MM.1S (cell line): ENCODE measurements around the gene EMCN.

ENCODE experiments used
- DNase-seq: peaks from one replicate; pipeline ENCODE4 v3.0.0-alpha.2; 2015
- H2AFZ ChIP-seq: fragments of 300-600 bp; sonication (generic); 2 replicates; pipeline ENCODE4 v1.6.0; 2016; ENCODE audit warnings: antibody characterized with exemption, low read length
- H3F3A ChIP-seq: fragments of 300-600 bp; sonication (generic); 2 replicates; pipeline ENCODE4 v1.6.1; 2016; ENCODE audit warnings: mild to moderate bottlenecking, antibody characterized with exemption, low read length, moderate library complexity, mixed read lengths; ENCODE audit not compliant: insufficient read depth
- H3K27ac ChIP-seq: fragments of 300-600 bp; sonication (generic); 2 replicates; pipeline ENCODE4 v1.5.1; 2016; ENCODE audit warnings: mild to moderate bottlenecking, low read length
- H3K27me3 ChIP-seq: fragments of 300-600 bp; sonication (generic); replicated peaks from 2 replicates; pipeline ENCODE4 v1.6.0; 2016; ENCODE audit warnings: low read length; ENCODE audit not compliant: insufficient read depth
- H3K36me3 ChIP-seq: fragments of 300-600 bp; sonication (generic); replicated peaks from 2 replicates; pipeline ENCODE4 v1.6.1; 2016; ENCODE audit warnings: mild to moderate bottlenecking, low read length, mixed read lengths; ENCODE audit not compliant: insufficient read depth
- H3K4me1 ChIP-seq: fragments of 300-600 bp; sonication (generic); 2 replicates; pipeline ENCODE4 v1.6.1; 2016; ENCODE audit warnings: low read length, mixed read lengths
- H3K4me2 ChIP-seq: fragments of 300-600 bp; sonication (generic); 2 replicates; pipeline ENCODE4 v1.6.0; 2016; ENCODE audit warnings: low read depth, low read length
- H3K4me3 ChIP-seq: fragments of 300-600 bp; sonication (generic); 2 replicates; pipeline ENCODE4 v1.5.1; 2016; ENCODE audit warnings: low read length, mixed read lengths
- H3K79me2 ChIP-seq: fragments of 300-600 bp; sonication (generic); 2 replicates; pipeline ENCODE4 v1.6.1; 2016; ENCODE audit warnings: mixed run types, low read length, mixed read lengths
- H3K9ac ChIP-seq: fragments of 300-600 bp; sonication (generic); 2 replicates; pipeline ENCODE4 v1.6.1; 2016; ENCODE audit warnings: low read length, mixed read lengths
- H3K9me2 ChIP-seq: fragments of 300-600 bp; sonication (generic); replicated peaks from 2 replicates; pipeline ENCODE4 v1.6.1; 2016; ENCODE audit warnings: mild to moderate bottlenecking, low read length, mixed read lengths; ENCODE audit not compliant: insufficient read depth
- H3K9me3 ChIP-seq: fragments of 300-600 bp; sonication (generic); replicated peaks from 2 replicates; pipeline ENCODE4 v1.6.1; 2016; ENCODE audit warnings: mild to moderate bottlenecking, low read length, mixed read lengths; ENCODE audit not compliant: insufficient read depth
- H4K20me1 ChIP-seq: fragments of 300-600 bp; sonication (generic); 2 replicates; pipeline ENCODE4 v1.6.1; 2016; ENCODE audit warnings: mild to moderate bottlenecking, low read length, moderate library complexity, mixed read lengths; ENCODE audit not compliant: insufficient read depth
- EZH2 ChIP-seq: fragments of 300-600 bp; sonication (generic); optimal IDR thresholded peaks from 2 replicates; pipeline ENCODE3; 2017; ENCODE audit warnings: low read depth, mild to moderate bottlenecking, antibody characterized with exemption, low read length, mixed read lengths
- EZH2phosphoT487 ChIP-seq: fragments of 300-600 bp; sonication (generic); IDR thresholded peaks from 2 replicates; pipeline ENCODE4 v1.6.1; 2018; ENCODE audit warnings: antibody characterized with exemption, low read length
- TF ChIP-seq, protein P1 (sequence below): fragments of 300-600 bp; sonication (generic); IDR thresholded peaks from 2 replicates; pipeline ENCODE4 v1.5.1; 2016; ENCODE audit warnings: antibody characterized with exemption, low read length, mixed read lengths

EMCN gene

DNA sequence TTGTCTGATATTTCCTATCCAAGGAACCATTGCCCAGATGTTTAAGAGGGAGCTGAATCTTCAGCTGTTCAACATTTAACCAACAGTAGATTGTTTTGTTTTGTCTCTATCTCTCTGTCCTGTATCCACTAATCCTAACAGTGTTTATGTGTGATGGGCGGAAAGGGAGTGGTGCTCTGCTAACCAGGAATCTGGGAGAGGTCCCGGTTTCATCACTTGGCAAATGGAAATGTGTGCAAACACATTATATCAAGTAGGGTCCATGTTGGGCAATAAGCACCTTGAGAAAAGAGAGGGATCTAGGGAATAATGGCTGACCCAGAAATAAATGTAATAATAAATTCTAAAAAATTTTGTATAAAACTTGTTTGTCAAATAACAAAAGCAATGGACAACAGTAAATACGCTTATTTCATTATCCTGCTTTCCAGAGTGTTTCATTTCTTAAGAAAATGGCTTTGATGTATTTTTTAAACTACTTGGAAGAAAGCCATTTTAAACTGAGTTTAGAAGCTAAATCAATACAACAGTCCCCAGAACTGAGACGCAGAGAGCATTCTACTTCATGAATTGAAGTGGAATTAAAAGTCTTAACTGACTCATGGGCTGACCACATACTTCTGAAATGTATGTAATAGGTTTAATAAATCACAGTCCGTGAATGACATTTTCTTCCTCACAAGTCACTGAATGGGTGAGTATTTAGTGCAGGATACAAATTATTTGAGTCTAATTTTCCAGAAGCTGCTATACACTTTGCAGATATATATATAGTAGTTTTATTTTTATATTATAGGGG lies 55.8 kb downstream of the EMCN start:
- TF ChIP-seq EZH2phosphoT487, result no peak
- no peak for TF ChIP-seq EZH2
- TF ChIP-seq, protein P1, sequence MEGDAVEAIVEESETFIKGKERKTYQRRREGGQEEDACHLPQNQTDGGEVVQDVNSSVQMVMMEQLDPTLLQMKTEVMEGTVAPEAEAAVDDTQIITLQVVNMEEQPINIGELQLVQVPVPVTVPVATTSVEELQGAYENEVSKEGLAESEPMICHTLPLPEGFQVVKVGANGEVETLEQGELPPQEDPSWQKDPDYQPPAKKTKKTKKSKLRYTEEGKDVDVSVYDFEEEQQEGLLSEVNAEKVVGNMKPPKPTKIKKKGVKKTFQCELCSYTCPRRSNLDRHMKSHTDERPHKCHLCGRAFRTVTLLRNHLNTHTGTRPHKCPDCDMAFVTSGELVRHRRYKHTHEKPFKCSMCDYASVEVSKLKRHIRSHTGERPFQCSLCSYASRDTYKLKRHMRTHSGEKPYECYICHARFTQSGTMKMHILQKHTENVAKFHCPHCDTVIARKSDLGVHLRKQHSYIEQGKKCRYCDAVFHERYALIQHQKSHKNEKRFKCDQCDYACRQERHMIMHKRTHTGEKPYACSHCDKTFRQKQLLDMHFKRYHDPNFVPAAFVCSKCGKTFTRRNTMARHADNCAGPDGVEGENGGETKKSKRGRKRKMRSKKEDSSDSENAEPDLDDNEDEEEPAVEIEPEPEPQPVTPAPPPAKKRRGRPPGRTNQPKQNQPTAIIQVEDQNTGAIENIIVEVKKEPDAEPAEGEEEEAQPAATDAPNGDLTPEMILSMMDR, result no peak
- no peak overlapping the region for H3K9ac ChIP-seq
- no peak overlapping the region for H3K4me2 ChIP-seq
- peaks cover 10% of the 10 kb centered on the region; the same call in 1 of the 2 replicates for H3F3A ChIP-seq
- H3K79me2 ChIP-seq, result no peaks in the 10 kb centered on the region
- no peaks in the 10 kb centered on the region for H3K36me3 ChIP-seq
- no peaks in the 10 kb centered on the region for H3K9me3 ChIP-seq
- no peak for DNase-seq
- no peaks in the 10 kb centered on the region for H4K20me1 ChIP-seq
- H3K4me3 ChIP-seq, result no peak overlapping the region
- H3K9me2 ChIP-seq, result no peaks in the 10 kb centered on the region
- H3K27me3 ChIP-seq, result no peaks in the 10 kb centered on the region
- H2AFZ ChIP-seq, result no peak overlapping the region
- no peak overlapping the region for H3K27ac ChIP-seq
- peaks cover 20% of the 10 kb centered on the region for H3K4me1 ChIP-seq

DNA sequence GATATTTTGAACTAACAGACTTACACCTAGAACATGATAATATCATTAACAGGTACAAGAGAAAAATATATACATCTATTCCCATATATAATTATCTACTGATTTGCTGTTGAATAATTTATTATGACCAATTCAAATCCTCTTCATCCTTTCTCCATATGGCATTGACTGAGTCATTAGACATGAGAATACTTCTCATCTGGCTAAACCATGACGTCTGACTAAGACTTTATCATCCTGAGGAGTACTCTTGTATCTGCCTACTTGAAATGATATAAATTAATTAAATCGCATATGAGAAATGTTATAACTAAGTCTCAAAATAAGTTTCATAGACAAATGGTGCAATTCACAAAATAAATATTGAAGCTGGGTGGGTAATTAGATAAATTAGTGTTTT lies 67.4 kb downstream of the EMCN start:
- no peak overlapping the region for H2AFZ ChIP-seq
- H4K20me1 ChIP-seq, result no peaks in the 10 kb centered on the region
- no peaks in the 10 kb centered on the region for H3K4me1 ChIP-seq
- H3K9ac ChIP-seq, result no peak overlapping the region
- H3K9me2 ChIP-seq, result no peaks in the 10 kb centered on the region
- no peaks in the 10 kb centered on the region for H3K9me3 ChIP-seq
- H3K36me3 ChIP-seq, result no peaks in the 10 kb centered on the region
- H3K27ac ChIP-seq, result no peak overlapping the region
- no peaks in the 10 kb centered on the region for H3K27me3 ChIP-seq
- no peak for DNase-seq
- H3K79me2 ChIP-seq, result no peaks in the 10 kb centered on the region
- TF ChIP-seq, protein P1, result no peak
- TF ChIP-seq EZH2 (no peak), EZH2phosphoT487 (no peak)
- no peaks in the 10 kb centered on the region for H3F3A ChIP-seq
- no peak overlapping the region for H3K4me2 ChIP-seq
- H3K4me3 ChIP-seq, result no peak overlapping the region

DNA sequence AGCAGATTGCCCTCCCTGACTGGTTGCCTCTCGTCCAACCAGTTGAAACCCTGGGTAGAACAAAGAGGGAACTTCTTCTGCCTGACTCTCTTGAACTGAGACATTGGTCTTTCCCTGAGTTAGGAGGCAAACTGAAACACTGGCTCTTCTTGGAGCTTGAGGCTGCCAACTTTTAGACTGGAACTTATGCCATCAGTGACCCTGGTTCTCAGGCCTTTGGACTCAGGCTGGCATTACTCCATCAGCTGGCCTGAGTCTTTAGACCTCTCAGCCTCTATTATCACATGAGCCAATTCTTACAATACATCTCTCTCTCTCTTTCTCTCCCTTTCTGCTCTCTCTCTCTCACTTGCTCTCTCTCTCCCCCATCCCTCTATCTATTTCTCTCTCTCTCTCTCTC lies 86.4 kb downstream of the EMCN start:
- Histone ChIP-seq H2AFZ (no peak overlapping the region), H3K27ac (no peak overlapping the region), H3K4me1 (no peaks in the 10 kb centered on the region), H3K9me3 (no peaks in the 10 kb centered on the region), H3K9me2 (no peaks in the 10 kb centered on the region), H3K27me3 (no peaks in the 10 kb centered on the region), H3K9ac (no peak overlapping the region), H3K36me3 (no peaks in the 10 kb centered on the region), H4K20me1 (no peaks in the 10 kb centered on the region), H3F3A (no peaks in the 10 kb centered on the region), H3K4me3 (no peak overlapping the region), H3K4me2 (no peak overlapping the region), H3K79me2 (no peaks in the 10 kb centered on the region)
- no peak for DNase-seq
- TF ChIP-seq EZH2 (no peak), EZH2phosphoT487 (no peak)
- TF ChIP-seq, protein P1, result no peak
